Lung (tissue), 12 donors: Measurements from ENCODE around the gene C3. TPM values are rescaled to one million over a fixed set of nuclear protein-coding genes. Genes with fewer than 3 reads are reported as not detected.

Experiments
- ATAC-seq: fragments of 200-7000 bp; cut with Tn5 transposase; one replicate; pipeline ENCODE4 v1.9.1; 2020; ENCODE audit warnings: moderate number of reproducible peaks; ENCODE audit not compliant: insufficient read depth, low FRiP score
- DNase-seq, 3 donors: peaks; one replicate each; pipeline ENCODE4 v3.0.0-alpha.2; 2013 to 2017
- H3K27ac ChIP-seq, 2 donors: one replicate each; pipeline ENCODE4 v1.5.1; 2013; ENCODE audit warnings: mild to moderate bottlenecking in 2 of 2, moderate library complexity in 2 of 2, control low read depth in 1 of 2, inconsistent platforms in 1 of 2, low read depth in 1 of 2, low read length in 1 of 2
- H3K27me3 ChIP-seq, 3 donors: one replicate each; pipeline ENCODE4 v1.5.1; 2013; ENCODE audit warnings: low read length in 2 of 3; ENCODE audit not compliant: control insufficient read depth in 3 of 3, insufficient read depth in 3 of 3
- H3K36me3 ChIP-seq, 4 donors: one replicate each; pipeline ENCODE4 v1.5.1; 2013; ENCODE audit warnings: low read length in 4 of 4, mild to moderate bottlenecking in 1 of 4, moderate library complexity in 1 of 4; ENCODE audit not compliant: control insufficient read depth in 4 of 4, insufficient read depth in 4 of 4
- H3K4me1 ChIP-seq, 5 donors: one replicate each; pipeline ENCODE4 v1.5.1; 2013; ENCODE audit warnings: low read length in 5 of 5, mild to moderate bottlenecking in 2 of 5, moderate library complexity in 1 of 5; ENCODE audit not compliant: control insufficient read depth in 5 of 5, insufficient read depth in 5 of 5
- H3K4me3 ChIP-seq: one replicate; pipeline ENCODE4 v1.5.1; 2013; ENCODE audit warnings: mild to moderate bottlenecking, control low read depth, moderate library complexity
- H3K9ac ChIP-seq, 2 donors: one replicate each; pipeline ENCODE4 v1.5.1; 2013; ENCODE audit warnings: low read length in 2 of 2, control low read depth in 1 of 2; ENCODE audit not compliant: insufficient read depth in 1 of 2
- H3K9me3 ChIP-seq, 4 donors: one replicate each; pipeline ENCODE4 v1.5.1; 2013; ENCODE audit warnings: low read length in 3 of 4, mild to moderate bottlenecking in 1 of 4, moderate library complexity in 1 of 4; ENCODE audit not compliant: control insufficient read depth in 4 of 4, insufficient read depth in 3 of 4
- CTCF ChIP-seq: IDR thresholded peaks from 2 replicates; pipeline ENCODE4 v1.5.1; 2012; ENCODE audit warnings: mild to moderate bottlenecking; ENCODE audit errors: control extremely low read depth, extremely low read depth
- WGBS, 2 donors: extraction: QIAGEN DNeasy Blood & Tissue Kit; methylation state at CpG; one replicate each; pipeline ENCODE4 v1.1.7; 2013; 5-methylcytosine and 5-hydroxymethylcytosine counted together
- polyA plus RNA-seq, 2 donors: library from polyadenylated mRNA; stranded (reverse); fragments of 200-250 nt; gene quantifications; one replicate each; pipeline ENCODE4 v1.2.1, GENCODE V29; 2013
- total RNA-seq, 2 donors: library from RNA; depleted of rRNA in 1 of 2; stranded (reverse); fragments of >200 nt in 1 of 2; gene quantifications; one replicate each; pipeline ENCODE4 v1.2.1, GENCODE V29; 2014 to 2021
- donor health status: control.
- donor health status: control.
- donor health status: Bipolar disorder and iron deficiency.
- donor health status: healthy.
- donor health status: DM: yes; HTN: yes; CAD: no.

C3 gene
- total and polyA plus RNA-seq, 4 donors: 613 to 1,612 (median 1,252) TPM

- Histone ChIP-seq H3K4me3 (no peak overlapping the region), H3K9me3 (peaks cover 0 to 5% (median 0%) of the 10 kb centered on the region in 4 donors), H3K27me3 (peaks cover 0 to 4% (median 0%) of the 10 kb centered on the region in 3 donors), H3K9ac (no peak overlapping the region), H3K36me3 (no peaks in the 10 kb centered on the region), H3K4me1 (peaks cover 0 to 4% (median 0%) of the 10 kb centered on the region in 5 donors), H3K27ac (no peak overlapping the region)
- DNase-seq: no peak
- WGBS, 2 donors: 73 to 75% methylated on average over 11 of the region's 11 CpGs
- no peak for ATAC-seq
- TF ChIP-seq CTCF: no peak
Measured at GRCh38 chr19:6668691-6669090, 51.8 kb downstream of the C3 start.

- no peak for ATAC-seq
- Histone ChIP-seq H3K27ac (no peak overlapping the region), H3K4me1 (peaks cover 0 to 4% (median 0%) of the 10 kb centered on the region in 5 donors), H3K27me3 (peaks cover 0 to 19% (median 6%) of the 10 kb centered on the region in 3 donors), H3K9me3 (peaks cover 0 to 6% (median 0%) of the 10 kb centered on the region in 4 donors), H3K4me3 (no peak overlapping the region), H3K9ac (no peak overlapping the region), H3K36me3 (no peaks in the 10 kb centered on the region)
- DNase-seq: no peak
- TF ChIP-seq CTCF: no peak
- WGBS, 2 donors: 50 to 67% methylated on average over 14 of the region's 14 CpGs
Measured at GRCh38 chr19:6667114-6667627, 53.3 kb downstream of the C3 start.

- Histone ChIP-seq H3K36me3 (no peaks in the 10 kb centered on the region), H3K9ac (no peak overlapping the region), H3K27ac (no peak overlapping the region), H3K4me1 (peaks cover 0 to 4% (median 0%) of the 10 kb centered on the region in 5 donors), H3K4me3 (no peak overlapping the region), H3K9me3 (peaks cover 0 to 6% (median 0%) of the 10 kb centered on the region in 4 donors), H3K27me3 (peaks cover 0 to 39% (median 24%) of the 10 kb centered on the region in 3 donors)
- WGBS, 2 donors: 95% methylated on average over 17 of the region's 17 CpGs
- DNase-seq (no peak), ATAC-seq (no peak)
- no peak for TF ChIP-seq CTCF
Measured at GRCh38 chr19:6664916-6665315, 55.5 kb downstream of the C3 start.
